ENCODE data around the gene CECR2.

Gene CECR2

DNA sequence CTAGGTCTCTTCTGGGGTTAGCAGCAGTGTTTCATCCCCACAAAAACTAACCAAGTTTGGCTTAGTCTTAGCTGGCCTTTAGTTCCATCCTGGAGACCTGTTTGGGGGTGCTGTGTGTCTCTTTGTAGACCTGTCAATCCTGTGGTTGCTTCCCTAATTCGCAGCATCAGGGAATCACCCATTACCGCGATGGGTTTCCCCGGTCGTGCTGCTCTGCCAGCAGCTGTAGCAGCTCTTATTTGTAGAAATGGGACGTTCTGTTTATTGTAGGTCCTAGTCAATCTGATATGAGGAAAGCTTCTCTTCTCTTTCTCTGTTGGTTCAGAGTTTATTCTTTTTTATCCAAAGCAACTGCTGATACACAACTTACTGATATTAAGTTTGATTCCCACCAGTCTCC lies 91.6 kb downstream of the CECR2 start:
- no peak for DNase-seq (ENCODE audit: low spot score)

DNA sequence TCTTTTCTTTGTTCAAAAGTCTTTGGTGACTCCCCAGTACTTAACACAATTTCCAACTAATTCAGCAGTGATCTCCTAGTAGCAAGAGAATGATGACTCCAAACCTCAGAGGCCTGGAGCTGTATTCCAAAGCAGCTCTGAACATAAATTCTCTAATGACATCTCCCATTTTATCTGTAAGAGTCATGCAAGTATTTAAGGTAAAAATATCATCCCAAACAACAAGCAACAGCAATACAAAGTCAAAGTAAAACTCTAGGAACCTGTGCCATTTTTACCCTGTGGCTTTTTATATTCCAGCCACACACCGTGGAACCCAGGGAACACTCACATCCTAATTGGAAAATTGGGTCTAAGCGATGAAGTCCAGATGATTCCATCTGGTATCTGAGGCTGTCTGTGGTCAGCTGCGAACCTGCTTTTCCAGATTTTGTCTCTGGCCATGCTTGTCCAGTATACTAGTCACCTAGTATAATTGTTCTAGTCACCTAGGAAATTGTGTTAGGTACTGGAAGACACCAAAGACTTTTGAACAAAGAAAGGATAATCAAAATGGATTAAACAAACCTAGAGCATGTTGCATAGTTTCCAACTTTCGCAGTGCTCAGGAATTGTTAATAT lies 101.7 kb downstream of the CECR2 start:
- DNase-seq (ENCODE audit: low spot score) = no peak

DNA sequence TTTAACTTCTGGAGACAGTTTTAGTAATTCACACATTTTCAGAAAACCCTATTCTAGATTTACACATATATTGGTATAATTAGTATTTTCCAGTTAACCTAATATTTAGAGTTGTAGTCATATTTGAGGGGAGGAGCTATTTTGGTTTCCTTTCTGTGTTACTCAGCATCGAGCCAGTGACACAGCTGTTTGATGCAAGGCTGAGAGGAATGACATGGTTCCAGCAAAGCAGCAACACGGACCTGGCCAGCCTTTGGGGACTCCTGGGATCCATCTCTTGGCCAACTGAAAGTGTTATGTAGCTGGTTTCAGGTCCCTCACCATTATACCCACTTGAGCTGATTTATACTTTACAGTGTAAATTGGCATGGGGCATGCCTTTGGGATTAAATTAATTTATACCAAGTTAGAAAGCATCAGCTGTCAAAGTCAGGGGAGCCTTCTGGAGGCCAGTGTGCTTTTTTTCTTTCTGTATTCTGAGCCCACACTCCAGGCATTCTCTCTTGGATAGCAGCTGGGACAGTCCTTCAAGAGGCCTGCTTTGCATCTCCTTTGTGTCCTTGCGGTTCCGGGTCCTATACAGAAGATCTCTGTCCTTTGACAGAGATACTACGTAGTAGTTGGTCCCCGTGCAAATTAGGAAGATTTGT lies 102.8 kb downstream of the CECR2 start:
- DNase-seq (ENCODE audit: low spot score) = peak; percentile 26

DNA sequence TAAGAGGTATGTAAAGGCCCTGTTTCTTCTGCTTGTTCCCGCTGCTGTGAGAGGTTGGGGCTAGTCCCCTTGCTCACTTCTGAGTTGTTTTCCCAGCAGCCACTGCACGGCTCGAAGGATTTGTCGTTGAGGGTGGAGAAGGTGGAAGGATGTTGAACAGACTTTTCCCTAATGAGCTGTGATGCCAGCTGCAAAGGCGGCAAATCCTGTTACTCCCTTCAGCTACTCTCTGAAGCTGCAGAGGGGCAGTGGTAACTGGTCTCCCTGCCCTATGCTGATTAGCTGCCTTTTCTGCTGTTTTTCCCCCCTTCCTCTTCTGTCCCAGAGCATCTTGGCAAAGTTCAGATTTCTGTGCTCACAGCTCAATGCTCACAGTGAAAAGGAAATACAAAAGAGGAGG lies 103.7 kb downstream of the CECR2 start:
- DNase-seq (ENCODE audit: low spot score) = no peak

DNA sequence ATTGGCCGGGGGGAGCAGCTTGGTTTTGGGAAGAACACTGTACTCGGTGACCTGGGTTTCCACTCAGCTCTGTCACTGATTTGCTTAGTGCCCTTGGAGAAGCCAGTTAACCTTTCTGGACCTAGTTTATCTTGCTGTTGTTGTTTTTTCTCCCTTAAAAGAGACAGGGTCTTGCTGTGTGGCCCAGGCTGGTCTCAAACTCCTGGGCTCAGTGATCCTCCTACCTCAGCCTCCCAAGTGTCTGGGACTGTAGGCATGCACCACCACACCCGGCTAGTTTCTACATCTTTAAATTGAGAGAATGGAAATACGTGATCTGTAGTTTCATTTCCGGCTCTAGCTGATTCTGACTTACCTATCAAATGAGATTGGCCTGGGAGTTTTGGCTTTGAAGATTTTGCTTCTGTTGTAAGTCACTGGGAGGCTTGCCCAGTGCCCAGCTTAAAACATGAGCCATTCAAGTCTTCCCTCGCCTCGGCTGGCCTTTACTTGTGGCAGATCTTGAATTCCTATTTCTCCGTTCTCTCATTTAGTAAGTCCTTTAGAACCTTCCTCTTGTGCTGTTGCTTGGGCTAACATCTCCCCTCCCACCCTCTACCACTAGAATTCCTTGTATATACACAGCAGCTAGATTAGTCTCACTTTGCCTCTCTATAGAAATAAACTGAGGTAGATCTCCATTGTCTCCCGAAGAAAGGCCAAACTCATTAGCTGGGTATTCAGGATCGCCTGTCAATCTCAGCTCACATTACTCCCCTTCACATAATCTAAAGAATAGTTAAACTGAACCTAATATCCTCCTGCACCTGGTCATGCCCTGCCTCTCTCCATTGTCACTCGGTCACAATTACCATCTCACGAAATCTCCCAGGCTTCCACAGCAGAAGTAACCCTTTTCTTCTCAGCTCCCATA lies 106.3 kb downstream of the CECR2 start:
- no peak for DNase-seq (ENCODE audit: low spot score)

DNA sequence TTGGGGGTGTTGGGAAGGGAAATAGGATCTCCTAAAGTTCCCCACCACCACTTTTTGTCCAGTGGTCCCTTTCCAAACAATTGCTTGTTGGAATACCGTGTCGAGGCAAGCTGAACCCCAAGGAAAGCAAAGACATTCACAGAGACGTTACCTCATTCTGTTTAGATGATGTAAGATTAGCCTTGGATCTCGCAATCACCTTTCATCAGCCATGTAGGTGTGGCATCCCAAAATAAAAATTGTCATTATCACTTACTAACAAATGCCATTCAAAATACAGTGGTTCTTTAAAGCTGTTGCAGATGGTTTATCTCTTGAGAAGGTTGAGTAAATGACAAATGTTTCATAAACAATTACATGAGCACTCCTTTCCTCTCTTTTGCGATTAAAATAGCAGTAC lies 107.6 kb downstream of the CECR2 start:
- DNase-seq (ENCODE audit: low spot score) = no peak

DNA sequence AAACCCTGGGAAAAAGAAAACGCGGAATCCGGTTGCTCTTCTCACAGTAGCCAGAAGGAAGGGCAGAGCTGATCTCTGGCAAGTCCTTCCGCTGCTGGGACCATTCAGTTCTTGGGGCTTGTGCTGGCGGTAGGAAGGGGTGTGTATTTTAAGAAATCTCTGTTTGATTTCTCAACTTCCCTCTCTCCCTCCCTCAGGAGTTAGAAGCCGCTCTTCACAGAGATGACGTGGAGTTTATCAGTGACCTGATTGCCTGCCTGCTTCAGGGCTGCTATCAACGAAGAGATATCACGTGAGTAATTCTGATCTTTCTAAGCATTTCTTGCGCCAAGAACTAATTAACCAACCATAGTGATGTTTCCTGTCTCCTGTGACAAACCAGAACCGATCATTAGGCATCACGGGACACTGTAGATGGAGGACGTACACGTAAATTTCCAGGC lies 108.2 kb downstream of the CECR2 start:
- DNase-seq (ENCODE audit: low spot score) = no peak

DNA sequence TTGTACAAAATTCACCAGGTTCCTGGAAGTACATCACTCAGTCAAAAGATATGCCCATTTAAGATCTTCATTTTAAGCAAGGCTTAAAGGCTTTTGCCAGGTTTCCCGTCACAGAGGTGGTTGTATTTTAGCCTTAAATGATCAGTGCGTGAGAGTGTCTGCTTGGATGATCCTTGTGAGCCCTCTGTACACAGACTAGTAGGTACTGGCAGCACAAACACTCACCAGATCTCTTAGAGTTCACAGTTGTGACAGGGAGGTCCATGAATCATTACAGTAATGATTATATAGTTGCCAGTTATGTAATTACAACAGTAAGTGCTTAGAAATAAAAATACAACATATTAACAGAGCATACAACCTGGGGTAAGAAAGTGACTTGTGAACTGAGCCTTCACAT lies 109.9 kb downstream of the CECR2 start:
- no peak for DNase-seq (ENCODE audit: low spot score)

DNA sequence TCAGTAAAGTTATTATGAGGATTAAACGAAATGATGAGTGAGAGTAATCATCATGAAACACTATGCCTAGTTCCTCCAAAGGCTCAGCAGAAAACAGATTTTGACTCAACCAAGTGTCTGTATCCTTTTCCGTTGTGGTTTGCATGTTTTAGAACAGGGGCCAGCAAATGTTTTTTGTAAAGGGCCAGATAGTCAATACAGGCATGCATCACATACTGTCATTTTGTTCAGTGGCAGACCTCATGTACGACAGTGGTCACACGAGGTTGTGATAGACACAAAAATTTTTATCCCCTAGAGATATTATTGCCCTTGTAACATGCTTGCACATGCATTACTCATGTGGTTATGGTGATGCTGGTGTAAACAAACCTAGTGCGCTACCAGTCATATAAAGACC lies 112.2 kb downstream of the CECR2 start:
- DNase-seq (ENCODE audit: low spot score) = no peak

DNA sequence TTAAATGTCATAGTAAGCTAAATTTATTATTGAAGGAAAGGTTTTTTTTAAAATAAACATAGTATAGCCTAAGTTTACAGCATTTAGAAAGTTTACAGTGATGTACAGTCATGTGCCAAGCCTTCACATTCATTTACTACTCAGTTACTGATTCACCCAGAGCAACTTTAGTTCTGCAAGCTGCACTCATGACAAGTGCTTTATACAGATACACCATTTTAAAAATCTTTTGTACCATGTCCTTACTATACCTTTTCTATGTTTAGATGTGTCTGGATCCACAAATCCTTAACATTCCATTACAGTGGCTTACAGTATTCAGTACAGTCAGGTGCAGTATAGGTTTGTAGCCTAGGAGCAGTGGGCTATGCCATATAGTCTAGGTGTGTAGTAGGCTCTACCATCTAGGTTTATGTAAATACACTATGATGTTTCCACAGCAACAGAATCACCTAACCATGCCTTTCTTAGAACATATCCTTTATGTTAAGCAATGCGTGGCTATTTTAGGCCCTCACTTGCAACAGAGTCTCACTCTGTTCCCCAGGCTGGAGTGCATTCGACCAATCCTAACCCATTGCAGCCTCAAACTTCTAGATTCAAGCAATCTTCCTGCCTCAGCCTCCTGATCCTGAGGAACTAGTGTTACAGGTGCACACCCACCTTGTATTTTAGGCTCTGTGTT lies 114.6 kb downstream of the CECR2 start:
- no peak for DNase-seq (ENCODE audit: low spot score)

DNA sequence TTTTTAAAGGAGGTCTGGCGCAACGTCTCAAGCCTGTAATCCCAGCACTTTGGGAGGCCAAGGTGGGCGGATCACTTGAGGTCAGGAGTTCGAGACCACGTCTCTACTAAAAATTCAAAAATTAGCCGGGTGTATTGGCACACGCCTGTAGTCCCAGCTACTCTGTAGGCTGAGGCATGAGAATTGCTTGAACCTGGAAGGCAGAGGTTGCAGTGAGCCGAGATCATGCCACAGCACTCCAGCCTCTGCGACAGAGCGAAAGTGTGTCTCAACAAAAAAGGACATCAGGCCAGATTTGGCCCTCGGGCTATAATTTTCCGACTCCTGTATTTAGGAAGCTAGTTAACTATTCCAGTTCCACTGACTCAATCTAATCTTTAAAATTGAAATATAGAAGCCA lies 115.3 kb downstream of the CECR2 start:
- DNase-seq (ENCODE audit: low spot score) = no peak

DNA sequence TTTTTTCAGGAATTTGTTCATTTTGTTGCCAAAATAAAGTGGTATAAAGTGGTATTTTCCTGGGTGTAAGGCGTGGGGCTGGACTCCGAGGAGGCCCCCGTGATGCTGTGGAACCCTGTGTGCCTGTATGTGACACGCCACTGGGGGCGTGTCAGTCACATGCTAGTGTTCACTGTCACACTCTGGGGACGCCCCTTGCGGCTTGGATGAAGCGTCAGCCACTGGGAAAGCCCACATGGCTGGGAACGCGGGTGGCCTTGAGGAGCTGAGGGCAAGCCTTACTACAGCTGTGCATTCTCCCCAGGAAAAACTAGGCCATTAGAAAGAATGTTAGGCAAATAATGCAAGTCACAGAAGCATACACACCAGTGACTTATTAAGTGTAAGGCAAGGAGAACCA lies 117.1 kb downstream of the CECR2 start:
- peak; percentile 27 for DNase-seq (ENCODE audit: low spot score)

DNA sequence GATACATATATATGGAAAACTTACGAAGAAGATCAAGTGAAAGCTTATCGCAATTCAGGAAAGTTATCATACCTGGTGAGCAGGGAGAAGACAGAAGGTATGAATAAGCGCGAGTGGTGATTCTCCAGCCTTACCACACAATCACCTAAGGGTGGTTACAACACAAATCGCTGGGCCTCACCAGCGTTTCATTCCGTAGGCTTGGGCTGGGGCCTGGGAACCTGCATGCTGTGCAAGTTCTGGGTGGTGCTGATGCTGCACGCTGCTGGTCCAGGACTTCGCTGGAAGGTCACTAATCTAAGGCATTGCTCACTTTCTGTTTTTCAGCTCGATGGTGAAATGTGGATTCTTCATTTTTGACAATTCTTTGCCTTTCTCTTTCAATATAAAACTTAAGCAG lies 117.5 kb downstream of the CECR2 start:
- no peak for DNase-seq (ENCODE audit: low spot score)

DNA sequence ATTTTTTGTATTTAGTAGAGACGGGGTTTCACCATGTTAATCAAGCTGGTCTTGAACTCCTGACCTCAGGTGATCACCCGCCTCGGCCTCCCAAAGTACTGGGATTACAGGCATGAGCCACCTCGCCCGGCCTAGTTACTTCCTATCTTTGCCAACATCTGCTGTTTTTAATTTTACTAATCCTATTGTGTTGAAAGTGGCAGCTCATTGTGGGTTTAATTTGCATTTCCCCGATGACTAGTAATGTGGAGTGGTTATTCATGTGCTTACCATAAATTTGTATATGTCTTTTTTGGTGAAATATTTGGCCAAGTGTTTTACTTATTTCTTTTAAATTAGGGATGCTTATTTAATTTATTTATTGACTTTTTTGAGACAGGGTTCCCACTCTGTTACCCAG lies 119.8 kb downstream of the CECR2 start:
- no peak for DNase-seq (ENCODE audit: low spot score)

DNA sequence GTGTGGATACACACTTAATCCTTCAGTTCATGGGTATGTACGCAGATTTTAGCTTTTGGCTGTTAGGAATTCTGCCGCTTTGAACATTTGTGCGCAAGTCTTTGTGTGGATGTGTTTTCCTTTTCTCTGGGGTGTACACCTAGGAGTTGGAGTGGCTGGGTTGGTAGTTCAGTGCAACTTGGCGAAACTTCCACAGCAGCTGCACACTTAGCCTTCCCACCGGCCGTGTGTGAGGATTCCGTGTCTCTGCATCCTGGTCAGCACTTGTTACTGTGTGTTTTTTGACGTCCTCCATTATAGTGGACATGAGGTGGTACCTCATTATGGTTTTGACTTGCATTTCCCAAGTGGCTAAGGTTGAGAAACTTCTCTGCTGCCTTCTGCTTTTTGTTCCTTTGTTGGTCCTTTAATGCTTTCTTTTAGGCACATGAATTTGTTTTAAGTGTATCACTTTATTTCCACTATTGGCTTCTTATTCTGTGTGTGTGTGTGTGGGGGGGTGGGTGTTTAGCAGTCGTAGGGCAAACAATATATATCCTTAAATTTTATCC lies 121.9 kb downstream of the CECR2 start:
- DNase-seq (ENCODE audit: low spot score) = no peak

DNA sequence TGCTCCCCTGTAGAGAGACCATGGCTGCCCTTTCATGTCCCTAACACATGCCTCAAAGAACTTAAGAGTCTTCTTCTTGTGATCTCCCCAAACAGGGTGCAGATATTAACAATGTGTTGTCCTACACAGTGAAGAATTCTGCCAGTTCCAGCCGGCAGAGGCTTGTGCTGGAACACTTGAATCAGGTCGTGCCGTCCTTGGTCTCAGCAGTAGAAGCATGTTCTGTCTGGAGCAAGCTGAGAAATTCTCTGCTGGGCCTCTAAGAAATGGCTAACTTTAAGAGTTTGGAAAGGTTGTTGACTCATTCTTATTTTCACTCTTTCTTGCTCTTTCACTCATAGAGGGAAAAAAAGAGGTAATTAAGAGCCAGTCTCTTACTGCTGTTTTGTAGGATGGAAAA lies 123.0 kb downstream of the CECR2 start:
- no peak for DNase-seq (ENCODE audit: low spot score)

DNA sequence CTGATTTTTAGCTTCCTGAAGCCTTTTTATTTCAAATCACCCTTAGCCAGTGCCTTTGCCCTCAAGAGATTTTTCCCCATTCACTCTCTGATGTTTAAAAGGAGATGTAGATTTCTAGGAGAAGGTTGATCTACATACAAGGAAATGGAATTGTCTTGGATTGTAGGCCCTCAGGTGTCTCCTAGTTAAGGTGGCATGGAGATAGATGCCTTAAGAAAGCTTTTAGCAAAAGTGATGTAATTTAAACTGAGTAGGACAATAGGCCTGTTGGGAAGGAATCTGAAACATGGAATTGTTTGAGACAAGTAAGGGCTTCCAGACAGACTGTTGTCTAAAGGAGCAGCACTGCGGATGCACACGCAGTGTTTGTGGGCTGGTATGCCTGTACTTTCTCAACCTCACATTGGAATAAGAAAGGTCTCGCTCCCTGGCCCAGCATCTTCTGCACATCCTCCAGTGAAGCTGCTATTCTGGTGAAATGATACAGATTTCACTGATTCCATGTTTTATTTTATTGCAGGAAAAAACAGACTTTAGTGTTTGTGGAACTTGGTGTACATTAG lies 124.2 kb downstream of the CECR2 start:
- DNase-seq (ENCODE audit: low spot score) = no peak

DNA sequence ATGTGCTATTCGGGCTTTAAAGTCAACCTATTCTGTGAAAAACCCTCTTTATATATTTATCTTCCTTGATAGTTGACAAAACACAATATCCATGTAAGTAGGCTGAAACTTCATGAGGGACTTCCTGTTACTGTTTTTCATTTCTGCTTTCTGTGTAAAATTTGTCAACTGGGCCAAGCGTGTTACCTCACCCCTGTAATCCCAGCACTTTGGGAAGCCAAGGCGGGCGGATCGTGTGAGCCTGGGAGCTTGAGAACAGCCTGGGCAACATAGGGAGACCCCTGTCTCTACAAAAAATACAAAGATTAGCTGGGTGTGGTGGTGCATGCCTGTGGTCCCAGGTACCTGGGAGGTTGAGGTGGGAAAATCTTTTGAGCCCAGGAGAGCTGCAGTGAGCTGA lies 127.6 kb downstream of the CECR2 start:
- no peak for DNase-seq (ENCODE audit: low spot score)

DNA sequence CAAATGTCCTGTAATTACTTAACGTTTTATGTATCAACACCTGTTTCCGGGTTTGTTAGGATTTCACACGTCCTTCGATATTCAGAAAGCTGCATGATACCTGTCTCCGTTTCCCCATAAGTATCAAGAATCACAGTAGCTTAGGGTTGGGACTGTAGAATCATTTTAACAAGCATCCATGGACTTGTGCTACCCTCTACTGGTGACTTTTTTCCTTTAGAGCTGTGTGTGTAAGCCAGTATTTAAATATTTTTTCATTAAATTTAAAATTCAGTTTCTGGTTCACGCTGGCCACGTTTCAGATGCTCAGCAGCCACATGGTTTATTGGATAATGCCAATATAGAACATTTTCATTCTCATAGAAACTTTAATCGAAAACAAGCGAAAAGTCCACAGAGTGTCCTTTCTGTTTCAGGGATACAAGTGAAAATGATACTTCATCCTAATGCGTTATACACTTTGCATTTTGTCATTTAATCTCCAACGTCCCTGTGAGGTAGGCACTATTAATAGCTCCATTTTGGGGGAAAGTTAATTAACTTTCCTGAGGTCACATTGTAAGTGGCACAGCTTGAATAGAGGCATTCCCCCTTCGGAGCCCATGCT lies 132.5 kb downstream of the CECR2 start:
- peak; percentile 38 for DNase-seq (ENCODE audit: low spot score)

DNA sequence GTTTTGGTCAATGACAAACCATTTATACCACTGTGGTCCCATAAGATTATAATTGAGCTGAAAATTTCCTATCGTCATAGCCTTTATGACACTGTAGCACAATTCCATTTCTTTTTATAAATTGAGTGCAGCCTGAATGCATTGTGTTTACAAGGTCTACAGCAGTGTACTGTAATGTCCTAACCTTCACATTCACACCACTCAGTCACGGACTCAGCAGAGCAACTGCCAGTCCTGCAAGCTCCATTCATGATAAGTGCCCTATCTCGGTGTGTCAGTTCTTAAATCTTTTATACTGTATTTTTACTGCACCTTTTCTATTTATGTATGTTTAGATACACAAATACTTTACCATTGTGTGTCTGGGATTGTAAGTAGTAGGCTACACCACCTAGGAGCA lies 138.8 kb downstream of the CECR2 start:
- no peak for DNase-seq (ENCODE audit: low spot score)

DNA sequence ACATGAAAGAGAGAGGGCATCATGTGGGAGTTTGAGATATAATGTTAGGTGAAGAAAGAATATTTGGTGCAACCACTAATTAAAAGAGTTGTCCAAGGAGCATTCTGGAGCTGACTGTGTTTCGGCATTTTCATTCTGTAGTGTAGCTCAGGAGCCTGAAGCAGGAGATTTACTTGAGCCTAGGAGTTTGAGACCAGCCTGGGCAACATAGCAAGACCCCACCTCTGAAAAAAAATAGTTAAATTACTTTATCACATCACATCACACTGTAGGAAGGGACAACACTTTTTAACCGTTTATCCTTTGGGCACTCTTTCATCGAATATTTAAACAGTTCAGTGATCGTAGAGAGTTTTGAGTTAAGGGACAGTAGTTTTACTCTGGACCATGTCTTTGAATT lies 143.7 kb downstream of the CECR2 start:
- DNase-seq (ENCODE audit: low spot score) = no peak

DNA sequence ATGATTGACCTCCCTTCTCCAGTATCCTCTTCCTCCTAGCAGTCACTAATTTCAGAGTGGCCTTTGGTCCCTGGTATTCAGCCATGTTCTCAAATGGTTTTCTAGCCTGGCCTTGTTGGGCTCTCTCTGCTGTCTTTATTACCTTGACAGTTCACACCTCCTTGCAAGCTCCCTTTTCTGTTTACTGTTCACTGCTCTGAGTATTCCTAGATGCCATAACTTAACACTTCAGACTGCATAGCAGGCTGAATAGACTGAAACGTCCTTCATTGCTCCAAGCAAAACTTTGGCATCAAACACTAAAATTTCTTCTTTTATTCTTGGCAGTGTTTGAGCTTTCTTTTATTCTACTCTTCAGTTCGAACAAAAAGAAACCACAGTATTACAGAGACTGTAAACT lies 144.4 kb downstream of the CECR2 start:
- no peak for DNase-seq (ENCODE audit: low spot score)
